BLaER1 treated with 17β-estradiol and CSF1 and Interleukin-3, amounts not matched to agents 10 nM and 100 nM (cell line): ENCODE measurements around the gene NACAD.
A peak's percentile ranks its signal among the peaks of the same experiment; 100 is the strongest.

ENCODE experiments used
- H3K27ac ChIP-seq, 11 experiments: shearing (Covaris generic); formaldehyde crosslinking; 2 replicates each; pipeline ENCODE4 v1.8.1; 2022
- H3K27me3 ChIP-seq, 11 experiments: shearing (Covaris generic); formaldehyde crosslinking; 2 replicates each; pipeline ENCODE4 v1.8.1; 2022
- H3K36me3 ChIP-seq, 11 experiments: shearing (Covaris generic); formaldehyde crosslinking; 2 replicates each; pipeline ENCODE4 v1.8.1; 2022
- H3K4me1 ChIP-seq, 10 experiments: shearing (Covaris generic); formaldehyde crosslinking; 2 replicates each; pipeline ENCODE4 v1.8.1; 2022
- H3K4me2 ChIP-seq, 11 experiments: shearing (Covaris generic); formaldehyde crosslinking; 2 replicates each; pipeline ENCODE4 v1.8.1; 2022
- H3K4me3 ChIP-seq, 10 experiments: shearing (Covaris generic); formaldehyde crosslinking; 2 replicates each; pipeline ENCODE4 v1.8.1; 2022
- H3K9ac ChIP-seq, 11 experiments: shearing (Covaris generic); formaldehyde crosslinking; 2 replicates each; pipeline ENCODE4 v1.8.1; 2022
- H3K9me3 ChIP-seq, 11 experiments: shearing (Covaris generic); formaldehyde crosslinking; replicated peaks in 1 of 11; 2 replicates each; pipeline ENCODE4 v1.8.1; 2022
- H4K20me1 ChIP-seq, 11 experiments: shearing (Covaris generic); formaldehyde crosslinking; 2 replicates each; pipeline ENCODE4 v1.8.1; 2022
- Cebpa-rat ChIP-seq, 11 experiments: shearing (Covaris generic); IDR thresholded peaks; 2 replicates each; pipeline ENCODE4 v1.8.1; 2022

NACAD gene

DNA sequence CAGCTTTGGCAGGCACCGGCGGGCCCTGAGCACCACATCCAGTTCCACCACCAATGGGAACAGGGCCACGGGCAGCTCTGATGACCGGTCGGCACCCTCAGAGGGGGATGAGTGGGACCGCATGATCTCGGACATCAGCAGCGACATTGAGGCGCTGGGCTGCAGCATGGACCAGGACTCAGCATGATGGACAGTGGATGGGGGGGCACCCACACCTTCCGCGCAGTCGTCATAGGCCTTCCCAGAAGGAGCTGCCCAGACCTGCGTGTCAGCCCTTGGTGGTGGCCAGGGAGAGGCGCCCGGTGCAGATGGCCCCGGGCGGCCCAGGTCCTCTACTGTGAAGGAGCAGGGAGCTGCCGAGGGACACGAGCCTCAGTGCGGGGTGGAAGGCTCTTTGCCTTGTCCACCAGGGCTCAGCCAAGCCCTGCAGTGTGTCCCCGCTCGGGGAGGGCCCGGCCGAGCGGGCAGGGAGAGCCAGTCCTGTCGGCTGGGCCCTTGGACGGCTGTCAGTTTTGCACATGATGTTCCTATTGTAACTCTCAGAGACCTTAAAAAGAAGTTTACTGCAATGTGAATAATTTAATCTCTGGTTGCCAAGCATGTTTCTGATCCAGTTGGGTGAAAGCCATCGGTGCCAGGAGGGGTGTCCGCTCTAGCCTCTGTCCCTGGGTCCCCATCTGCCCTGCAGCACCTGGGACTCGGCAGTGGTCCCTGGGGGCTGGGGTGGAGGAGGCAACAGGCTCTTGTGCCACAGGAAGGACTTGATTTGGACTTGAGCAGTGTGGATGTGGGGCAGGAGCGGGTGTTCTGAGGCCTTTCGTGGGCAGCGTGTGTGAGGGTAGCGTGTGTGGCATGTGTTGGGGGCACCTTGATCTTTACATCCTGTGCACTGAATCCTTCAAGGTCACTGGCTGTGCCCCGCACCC is 12.6 kb downstream of the NACAD start:
- no peak overlapping the region for H3K4me3 ChIP-seq
- H3K27me3 ChIP-seq: no peaks in the 10 kb centered on the region
- H3K27ac ChIP-seq: no peak overlapping the region
- H3K9ac ChIP-seq: peak overlapping the region in 1 of 11 experiments; percentile 32; a peak in 1 of 22 replicates
- TF ChIP-seq Cebpa-rat (IDR thresholded peaks at IDR 0.05): no peak
- H3K36me3 ChIP-seq: peaks cover 65 to 74% (median 67%) of the 10 kb centered on the region in 11 experiments
- H4K20me1 ChIP-seq: peaks cover 23 to 89% (median 59%) of the 10 kb centered on the region in 11 experiments; a peak in 20 of 22 replicates
- H3K9me3 ChIP-seq: no peaks in the 10 kb centered on the region
- H3K4me1 ChIP-seq: peaks cover 0 to 30% (median 12%) of the 10 kb centered on the region in 10 experiments; a peak in 12 of 20 replicates
- no peak overlapping the region for H3K4me2 ChIP-seq

- no peak for TF ChIP-seq Cebpa-rat (IDR thresholded peaks at IDR 0.05)
- Histone ChIP-seq H4K20me1 (peaks cover 23 to 88% (median 67%) of the 10 kb centered on the region in 11 experiments; a peak in 20 of 22 replicates), H3K4me1 (peaks cover 0 to 25% (median 8%) of the 10 kb centered on the region in 10 experiments; a peak in 12 of 20 replicates), H3K27ac (peak overlapping the region in 1 of 11 experiments; percentile 7; a peak in 1 of 22 replicates), H3K9ac (0 out of 22 replicates have a peak overlapping the region, but pooled peaks of 1 of the 11 experiments have one; percentile 0), H3K4me2 (no peak overlapping the region), H3K9me3 (no peaks in the 10 kb centered on the region), H3K27me3 (no peaks in the 10 kb centered on the region), H3K36me3 (peaks cover 73 to 82% (median 75%) of the 10 kb centered on the region in 11 experiments), H3K4me3 (no peak overlapping the region)
Observed at GRCh38 chr7:45075355-45075644, 13.5 kb downstream of the NACAD start.

- Histone ChIP-seq H3K36me3 (peaks cover 79 to 88% (median 81%) of the 10 kb centered on the region in 11 experiments), H3K9me3 (no peaks in the 10 kb centered on the region), H3K4me2 (no peak overlapping the region), H3K27me3 (no peaks in the 10 kb centered on the region), H3K9ac (0 out of 22 replicates have a peak overlapping the region, but pooled peaks of 1 of the 11 experiments have one; percentile 0), H4K20me1 (peaks cover 23 to 88% (median 73%) of the 10 kb centered on the region in 11 experiments; a peak in 20 of 22 replicates), H3K4me3 (no peak overlapping the region), H3K27ac (peak overlapping the region in 1 of 11 experiments; percentile 7; a peak in 1 of 22 replicates), H3K4me1 (peaks cover 0 to 19% (median 8%) of the 10 kb centered on the region in 10 experiments; a peak in 10 of 20 replicates)
- TF ChIP-seq Cebpa-rat (IDR thresholded peaks at IDR 0.05): no peak
Observed at GRCh38 chr7:45074528-45075354, 14.0 kb downstream of the NACAD start.

GRCh38 chr7:45073786-45074527 is 14.8 kb downstream of the NACAD start:
- Histone ChIP-seq H3K27ac (no peak overlapping the region), H3K4me3 (no peak overlapping the region), H3K4me2 (no peak overlapping the region), H3K27me3 (no peaks in the 10 kb centered on the region), H3K36me3 (peaks cover 86 to 96% (median 89%) of the 10 kb centered on the region in 11 experiments), H3K4me1 (peaks cover 0 to 15% (median 8%) of the 10 kb centered on the region in 10 experiments; a peak in 9 of 20 replicates), H3K9me3 (no peaks in the 10 kb centered on the region), H4K20me1 (peaks cover 26 to 95% (median 79%) of the 10 kb centered on the region in 11 experiments; a peak in 20 of 22 replicates), H3K9ac (no peak overlapping the region; a peak in 1 of 22 replicates)
- no peak for TF ChIP-seq Cebpa-rat (IDR thresholded peaks at IDR 0.05)

DNA sequence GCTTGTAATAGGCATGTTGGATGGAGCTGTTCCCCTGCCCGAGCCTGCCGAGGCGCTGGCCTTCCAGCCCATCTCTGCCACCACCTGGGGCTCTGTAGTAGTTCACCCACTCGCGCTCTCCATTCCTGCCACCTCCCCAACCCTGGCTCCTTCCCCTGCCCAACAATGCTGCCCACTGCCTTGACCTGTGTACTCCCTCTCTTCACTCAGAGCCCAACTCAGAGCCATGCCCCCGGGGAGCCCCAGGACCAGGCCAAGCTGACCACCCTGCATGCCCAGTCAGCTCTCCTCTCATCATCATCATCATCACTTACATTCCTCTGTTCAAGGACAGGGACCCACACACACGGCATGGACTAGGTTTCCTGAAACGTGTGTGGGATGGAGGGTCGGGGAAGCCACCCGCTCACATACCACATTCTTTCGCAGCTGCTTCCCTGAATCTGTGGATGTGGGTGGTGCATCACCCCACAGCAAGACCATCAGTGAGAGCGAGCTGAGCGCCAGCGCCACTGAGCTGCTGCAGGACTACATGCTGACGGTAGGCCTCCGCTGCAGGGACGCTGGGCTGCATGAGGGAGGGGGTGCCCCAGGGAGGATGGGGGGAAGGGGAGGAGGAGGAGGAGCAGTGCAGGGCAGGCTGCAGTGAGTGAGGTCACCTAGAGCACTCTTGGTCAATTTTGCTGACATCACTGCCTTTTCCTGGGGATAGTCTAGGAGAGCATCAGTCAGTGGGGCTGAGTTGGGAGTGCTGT is 15.6 kb downstream of the NACAD start:
- peaks cover 0 to 21% (median 9%) of the 10 kb centered on the region in 10 experiments; a peak in 13 of 20 replicates for H3K4me1 ChIP-seq
- no peak overlapping the region for H3K4me2 ChIP-seq
- H3K27ac ChIP-seq: peak overlapping the region in 2 of 11 experiments; percentile 5 to 38; a peak in 2 of 22 replicates
- no peak for TF ChIP-seq Cebpa-rat (IDR thresholded peaks at IDR 0.05)
- H3K27me3 ChIP-seq: no peaks in the 10 kb centered on the region
- H3K9ac ChIP-seq: peak overlapping the region in 1 of 11 experiments; percentile 4; a peak in 2 of 22 replicates
- H3K4me3 ChIP-seq: no peak overlapping the region
- H3K36me3 ChIP-seq: peaks cover 94 to 100% (median 96%) of the 10 kb centered on the region in 11 experiments
- H4K20me1 ChIP-seq: peaks cover 28 to 98% (median 83%) of the 10 kb centered on the region in 11 experiments; a peak in 20 of 22 replicates
- H3K9me3 ChIP-seq: no peaks in the 10 kb centered on the region

- no peak for TF ChIP-seq Cebpa-rat (IDR thresholded peaks at IDR 0.05)
- H3K9me3 ChIP-seq: no peaks in the 10 kb centered on the region
- peak overlapping the region in 2 of 11 experiments; percentile 4 to 26; a peak in 2 of 22 replicates for H3K9ac ChIP-seq
- peaks cover 0 to 25% (median 12%) of the 10 kb centered on the region in 10 experiments; a peak in 13 of 20 replicates for H3K4me1 ChIP-seq
- H4K20me1 ChIP-seq: peaks cover 28 to 98% (median 86%) of the 10 kb centered on the region in 11 experiments; a peak in 20 of 22 replicates
- peak overlapping the region in 2 of 11 experiments; percentile 5 to 38; a peak in 3 of 22 replicates for H3K27ac ChIP-seq
- H3K4me2 ChIP-seq: no peak overlapping the region
- H3K36me3 ChIP-seq: peaks cover 97 to 100% (median 98%) of the 10 kb centered on the region in 11 experiments
- no peak overlapping the region for H3K4me3 ChIP-seq
- H3K27me3 ChIP-seq: no peaks in the 10 kb centered on the region
Observed at GRCh38 chr7:45072131-45073030, 16.4 kb downstream of the NACAD start.

- no peak for TF ChIP-seq Cebpa-rat (IDR thresholded peaks at IDR 0.05)
- Histone ChIP-seq H3K27me3 (no peaks in the 10 kb centered on the region), H3K4me3 (no peak overlapping the region), H3K27ac (no peak overlapping the region), H4K20me1 (peaks cover 28 to 100% (median 92%) of the 10 kb centered on the region in 11 experiments; a peak in 20 of 22 replicates), H3K36me3 (peaks cover 96 to 100% (median 100%) of the 10 kb centered on the region in 11 experiments), H3K9me3 (no peaks in the 10 kb centered on the region), H3K9ac (peak overlapping the region in 1 of 11 experiments; percentile 26; a peak in 1 of 22 replicates), H3K4me1 (peaks cover 0 to 25% (median 12%) of the 10 kb centered on the region in 10 experiments; a peak in 14 of 20 replicates), H3K4me2 (no peak overlapping the region)
Observed at GRCh38 chr7:45071528-45071927, 17.2 kb downstream of the NACAD start.
